Stimulated activated CD4-positive, alpha-beta T cell treated with anti-CD3 and anti-CD28 coated beads, Interleukin-15, amount 100 ng/mL, for 24 hours (primary cell): ENCODE measurements around the gene TBX22.
"Not testable (repeated sequence)": the region's sequence is repeated elsewhere in the genome, so short reads cannot be mapped to it uniquely, and the experiment has no call there.

Experiments
- DNase-seq: peaks from one replicate; pipeline ENCODE4 v3.0.0-alpha.2; 2020

Gene TBX22

GRCh38 chrX:80014141-80014940 is at the start of gene TBX22:
TSS of gene TBX22 (plus strand) at chrX:80014753. CDS start at chrX:80022270, 7,517 bp downstream.
- no peak for DNase-seq

- DNase-seq: no peak
These were observed 38.9 kb upstream of the TBX22 start for GRCh38 chrX:79975605-79976004.

- no peak for DNase-seq
These were observed 10.1 kb upstream of the TBX22 start for GRCh38 chrX:80004458-80004857.

- DNase-seq: no peak
These were observed 3.0 kb upstream of the TBX22 start for GRCh38 chrX:80011522-80011921.

- DNase-seq: no peak
These were observed 1.6 kb downstream of the TBX22 start for GRCh38 chrX:80016182-80016581.

GRCh38 chrX:80021621-80022020 is 7.1 kb downstream of the TBX22 start:
- DNase-seq: no peak

GRCh38 chrX:80022363-80023031 is 7.9 kb downstream of the TBX22 start:
- no peak for DNase-seq

GRCh38 chrX:80026116-80026515 is 11.6 kb downstream of the TBX22 start:
- DNase-seq: no peak

GRCh38 chrX:80066156-80066555 is 51.6 kb downstream of the TBX22 start:
- not testable (repeated sequence) for DNase-seq

- not testable (repeated sequence) for DNase-seq
These were observed 61.1 kb downstream of the TBX22 start for GRCh38 chrX:80075625-80076024.
